ENCODE results near the gene EML6.

DNA sequence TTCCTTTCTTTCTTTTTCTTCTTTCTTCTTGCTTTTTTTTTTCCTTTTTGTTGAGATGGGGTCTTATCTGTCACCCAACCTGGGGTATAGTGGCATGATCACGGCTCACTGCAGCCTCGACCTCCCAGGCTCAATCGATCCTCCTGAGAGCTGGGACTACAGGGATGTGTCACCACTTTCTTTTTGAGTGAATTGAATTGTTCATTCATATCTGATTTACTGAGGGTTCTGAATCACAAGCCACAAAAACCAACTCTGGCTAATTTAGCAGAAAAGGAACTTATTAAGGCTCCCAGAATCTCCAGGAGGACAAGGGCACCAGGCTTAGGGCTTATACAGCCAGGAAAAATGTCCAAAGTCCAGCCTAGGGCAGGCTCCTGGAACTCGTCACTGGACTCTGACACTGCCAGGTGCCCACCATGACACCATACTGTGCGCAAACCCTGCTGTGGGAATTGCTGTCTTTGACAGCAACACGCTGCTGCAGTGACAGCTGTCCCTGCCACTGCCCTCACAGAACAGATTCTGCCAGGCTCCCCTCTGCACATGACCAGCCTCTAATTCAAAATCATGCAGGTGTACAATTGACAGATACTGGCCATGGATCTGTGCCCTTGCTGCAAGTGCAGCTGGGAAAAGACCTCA is 42.9 kb upstream of the EML6 start:
- TF ChIP-seq EP300 (IDR thresholded peaks at IDR 0.05) = no peak
- no peak for TF ChIP-seq CTCF (IDR thresholded peaks at IDR 0.05)

All from upper lobe of left lung (tissue), 4 donors.